Measurements from ENCODE around the gene MKRN2OS.

The MKRN2OS gene

DNA sequence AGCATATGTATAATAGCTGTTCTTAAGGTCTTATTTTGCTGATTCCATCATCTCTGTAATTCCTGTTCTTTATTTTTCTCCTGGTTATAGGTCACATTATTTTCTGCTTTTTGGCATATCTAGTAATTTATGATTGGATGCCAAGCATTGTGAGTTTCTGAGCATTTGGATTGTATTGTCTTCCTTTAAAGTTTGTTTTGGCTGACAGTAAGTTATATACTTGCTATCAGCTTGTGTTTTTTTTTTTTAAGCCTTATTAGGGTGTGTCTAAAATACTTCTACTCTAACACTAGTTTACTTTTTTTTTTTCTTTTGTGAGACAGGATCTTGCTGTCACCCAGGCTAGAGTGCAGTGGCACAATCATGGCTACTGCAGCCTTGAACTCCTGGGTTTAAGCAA, 21.7 kb upstream of the MKRN2OS start:
- Histone ChIP-seq H3K36me3 (ENCODE audit: insufficient read depth) (no peaks in the 10 kb centered on the region), H4K20me1 (ENCODE audit: insufficient read depth) (no peaks in the 10 kb centered on the region), H3K4me3 (IDR thresholded peaks at IDR 0.05; ENCODE audit: insufficient read depth, low read depth, low read length) (no peak overlapping the region), H3K79me2 (ENCODE audit: insufficient read depth, low read depth) (peaks cover 47% of the 10 kb centered on the region; the same call in 1 of the 2 replicates), H3K9ac (no peak overlapping the region), H3K27me3 (ENCODE audit: insufficient read depth, low read depth) (no peaks in the 10 kb centered on the region), H2AFZ (ENCODE audit: low read depth) (no peak overlapping the region), H3K4me1 (ENCODE audit: low read depth, poor library complexity, severe bottlenecking) (peaks cover 11% of the 10 kb centered on the region), H3K27ac (no peak overlapping the region), H3K4me2 (no peak overlapping the region)
- TF ChIP-seq, protein P1, sequence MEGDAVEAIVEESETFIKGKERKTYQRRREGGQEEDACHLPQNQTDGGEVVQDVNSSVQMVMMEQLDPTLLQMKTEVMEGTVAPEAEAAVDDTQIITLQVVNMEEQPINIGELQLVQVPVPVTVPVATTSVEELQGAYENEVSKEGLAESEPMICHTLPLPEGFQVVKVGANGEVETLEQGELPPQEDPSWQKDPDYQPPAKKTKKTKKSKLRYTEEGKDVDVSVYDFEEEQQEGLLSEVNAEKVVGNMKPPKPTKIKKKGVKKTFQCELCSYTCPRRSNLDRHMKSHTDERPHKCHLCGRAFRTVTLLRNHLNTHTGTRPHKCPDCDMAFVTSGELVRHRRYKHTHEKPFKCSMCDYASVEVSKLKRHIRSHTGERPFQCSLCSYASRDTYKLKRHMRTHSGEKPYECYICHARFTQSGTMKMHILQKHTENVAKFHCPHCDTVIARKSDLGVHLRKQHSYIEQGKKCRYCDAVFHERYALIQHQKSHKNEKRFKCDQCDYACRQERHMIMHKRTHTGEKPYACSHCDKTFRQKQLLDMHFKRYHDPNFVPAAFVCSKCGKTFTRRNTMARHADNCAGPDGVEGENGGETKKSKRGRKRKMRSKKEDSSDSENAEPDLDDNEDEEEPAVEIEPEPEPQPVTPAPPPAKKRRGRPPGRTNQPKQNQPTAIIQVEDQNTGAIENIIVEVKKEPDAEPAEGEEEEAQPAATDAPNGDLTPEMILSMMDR (conservative IDR thresholded peaks at IDR 0.05; ENCODE audit: low read depth, low read length) = no peak

DNA sequence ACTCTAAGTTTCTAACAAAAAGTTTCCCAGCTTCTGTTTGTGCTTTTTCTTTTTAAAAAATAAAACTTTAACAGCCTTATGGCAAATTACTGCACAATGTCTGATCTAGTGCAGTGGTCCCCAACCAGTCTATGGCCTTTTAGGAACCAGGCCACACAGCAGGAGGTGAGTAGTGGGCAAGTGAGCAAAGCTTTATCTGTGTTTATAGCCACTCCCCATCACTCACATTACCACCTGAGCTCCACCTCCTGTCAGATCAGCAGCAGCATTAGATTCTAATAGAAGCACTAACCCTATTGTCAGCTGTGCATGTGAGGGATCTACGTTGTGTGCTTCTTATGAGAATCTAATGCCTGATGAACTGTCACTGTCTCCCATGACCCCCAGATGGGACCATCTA, 17.2 kb upstream of the MKRN2OS start:
- TF ChIP-seq, protein P1 (conservative IDR thresholded peaks at IDR 0.05; ENCODE audit: low read depth, low read length) = no peak
- H4K20me1 ChIP-seq (ENCODE audit: insufficient read depth) = peaks cover 9% of the 10 kb centered on the region; the same call in 1 of the 2 replicates

DNA sequence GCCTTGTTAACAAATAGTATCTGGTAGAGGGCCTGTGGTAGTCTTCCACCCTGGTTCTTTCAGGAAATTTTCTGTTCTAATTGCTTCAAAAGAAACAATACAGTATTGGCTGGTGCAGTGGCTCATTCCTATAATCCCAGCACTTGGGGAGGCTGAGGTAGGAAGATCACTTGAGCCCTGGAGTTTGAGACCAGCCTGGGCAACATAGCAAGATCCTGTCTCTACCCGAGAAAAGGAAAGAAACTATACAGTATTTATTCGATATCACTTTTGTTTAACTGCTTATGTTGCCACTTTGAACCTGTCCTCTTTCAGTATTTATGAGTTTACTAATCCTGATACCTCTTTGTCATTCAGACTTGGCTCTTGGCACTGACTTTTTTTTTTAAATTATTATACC, 16.1 kb upstream of the MKRN2OS start:
- H3K4me1 ChIP-seq (ENCODE audit: low read depth, poor library complexity, severe bottlenecking) = peaks cover 36% of the 10 kb centered on the region
- H3K27ac ChIP-seq = no peak overlapping the region
- no peaks in the 10 kb centered on the region for H3K36me3 ChIP-seq (ENCODE audit: insufficient read depth)
- no peak overlapping the region for H3K4me2 ChIP-seq
- H2AFZ ChIP-seq (ENCODE audit: low read depth) = no peak overlapping the region
- H4K20me1 ChIP-seq (ENCODE audit: insufficient read depth) = peaks cover 9% of the 10 kb centered on the region; the same call in 1 of the 2 replicates
- H3K27me3 ChIP-seq (ENCODE audit: insufficient read depth, low read depth) = no peaks in the 10 kb centered on the region
- TF ChIP-seq, protein P1 (conservative IDR thresholded peaks at IDR 0.05; ENCODE audit: low read depth, low read length) = no peak
- H3K9ac ChIP-seq = no peak overlapping the region
- H3K4me3 ChIP-seq (IDR thresholded peaks at IDR 0.05; ENCODE audit: insufficient read depth, low read depth, low read length) = no peak overlapping the region
- H3K79me2 ChIP-seq (ENCODE audit: insufficient read depth, low read depth) = peaks cover 73% of the 10 kb centered on the region

More for the DNA sequence above, 17.2 kb upstream of the MKRN2OS start:
- peaks cover 38% of the 10 kb centered on the region for H3K4me1 ChIP-seq (ENCODE audit: low read depth, poor library complexity, severe bottlenecking)
- no peaks in the 10 kb centered on the region for H3K27me3 ChIP-seq (ENCODE audit: insufficient read depth, low read depth)
- no peaks in the 10 kb centered on the region for H3K36me3 ChIP-seq (ENCODE audit: insufficient read depth)
- H3K79me2 ChIP-seq (ENCODE audit: insufficient read depth, low read depth) = peaks cover 78% of the 10 kb centered on the region
- H3K4me2 ChIP-seq = no peak overlapping the region
- no peak overlapping the region for H3K4me3 ChIP-seq (IDR thresholded peaks at IDR 0.05; ENCODE audit: insufficient read depth, low read depth, low read length)
- H3K27ac ChIP-seq = no peak overlapping the region
- H3K9ac ChIP-seq = no peak overlapping the region
- H2AFZ ChIP-seq (ENCODE audit: low read depth) = no peak overlapping the region

DNA sequence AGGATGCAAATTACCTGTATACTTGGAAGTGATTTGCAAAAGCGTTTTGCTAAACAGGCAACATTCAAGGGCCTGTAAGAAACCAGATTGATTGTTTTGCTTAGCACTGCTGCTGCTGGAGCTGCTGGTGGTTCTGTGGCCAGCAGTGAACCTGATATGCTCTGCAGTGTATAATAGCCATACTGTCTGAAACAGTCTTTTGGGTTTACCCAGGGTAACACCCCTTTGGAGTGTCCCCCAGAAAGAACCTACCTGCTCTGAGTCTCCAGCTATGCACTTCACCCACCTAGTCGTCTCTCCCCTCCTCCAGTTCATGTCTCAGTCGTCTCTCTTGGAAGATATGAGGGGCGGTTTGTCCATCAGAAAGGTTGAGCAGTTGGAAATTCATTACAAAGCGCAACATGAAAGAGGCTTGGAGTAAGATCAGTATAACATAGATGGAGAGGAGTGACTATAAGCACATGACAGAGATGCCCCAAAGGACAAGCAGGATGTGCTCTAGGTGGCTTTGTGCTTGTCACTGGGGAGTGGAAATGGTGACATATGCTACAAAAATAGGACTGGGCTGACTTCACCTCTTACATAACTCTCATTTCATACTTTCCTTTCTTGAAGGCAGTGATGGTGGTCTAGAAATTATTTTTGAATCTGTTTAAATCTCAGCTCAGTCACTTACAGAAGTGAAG, 15.3 kb upstream of the MKRN2OS start:
- no peak overlapping the region for H3K9ac ChIP-seq
- H2AFZ ChIP-seq (ENCODE audit: low read depth) = no peak overlapping the region
- H3K79me2 ChIP-seq (ENCODE audit: insufficient read depth, low read depth) = peaks cover 65% of the 10 kb centered on the region
- peaks cover 9% of the 10 kb centered on the region; the same call in 1 of the 2 replicates for H4K20me1 ChIP-seq (ENCODE audit: insufficient read depth)
- H3K4me1 ChIP-seq (ENCODE audit: low read depth, poor library complexity, severe bottlenecking) = peaks cover 32% of the 10 kb centered on the region
- no peak overlapping the region for H3K4me3 ChIP-seq (IDR thresholded peaks at IDR 0.05; ENCODE audit: insufficient read depth, low read depth, low read length)
- no peak overlapping the region for H3K4me2 ChIP-seq
- no peak overlapping the region for H3K27ac ChIP-seq
- H3K27me3 ChIP-seq (ENCODE audit: insufficient read depth, low read depth) = no peaks in the 10 kb centered on the region
- TF ChIP-seq, protein P1 (conservative IDR thresholded peaks at IDR 0.05; ENCODE audit: low read depth, low read length) = no peak
- no peaks in the 10 kb centered on the region for H3K36me3 ChIP-seq (ENCODE audit: insufficient read depth)
